ENCODE measurements around the gene RFPL4AL1.

Gene RFPL4AL1

DNA sequence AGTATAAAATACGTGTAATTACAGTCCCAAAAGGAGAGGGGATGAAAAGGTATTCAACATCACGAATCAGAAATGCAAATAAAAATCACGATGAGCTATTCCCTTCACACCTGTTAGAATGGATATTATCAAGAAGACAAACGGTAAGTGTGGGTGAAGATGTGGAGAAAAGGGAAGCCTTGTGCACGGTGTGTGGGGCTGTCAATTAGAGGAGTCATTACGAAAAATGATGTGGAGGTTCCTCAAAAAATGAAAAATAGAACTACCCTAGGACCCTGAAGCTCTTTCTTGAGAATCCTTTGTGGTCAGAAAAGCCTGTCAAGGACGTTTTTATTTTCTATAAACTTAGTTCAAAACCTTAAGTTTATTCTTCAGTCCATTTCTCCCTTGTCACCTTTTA, 43.5 kb downstream of the RFPL4AL1 start:
- no peak for DNase-seq
- in situ Hi-C loops (cut with HindIII; ENCODE audit: low pct_ligation_motif_present, low pct_unique_long_range_greater_than_20kb, low sequenced_read_pairs): no loop called here

DNA sequence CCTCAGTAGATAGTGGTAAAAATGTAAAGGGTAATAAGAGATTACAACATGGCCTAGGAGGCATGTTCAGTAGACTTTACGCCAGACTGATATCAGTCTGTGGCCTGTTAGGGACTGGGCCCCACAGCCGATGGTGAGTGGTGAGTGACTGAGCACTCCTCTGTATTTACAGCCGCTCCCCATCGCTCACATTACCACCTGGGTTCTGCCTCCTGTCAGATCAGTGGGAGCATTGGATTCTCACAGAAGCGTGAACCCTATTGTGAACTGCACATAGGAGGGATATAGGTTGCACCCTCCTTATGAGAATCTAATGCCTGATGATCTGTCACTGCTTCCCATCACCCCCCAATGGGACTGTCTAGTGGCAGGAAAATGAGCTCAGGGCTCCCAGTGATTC, 45.0 kb downstream of the RFPL4AL1 start:
- no peak for DNase-seq
- in situ Hi-C loops (cut with HindIII; ENCODE audit: low pct_ligation_motif_present, low pct_unique_long_range_greater_than_20kb, low sequenced_read_pairs): no loop called here

DNA sequence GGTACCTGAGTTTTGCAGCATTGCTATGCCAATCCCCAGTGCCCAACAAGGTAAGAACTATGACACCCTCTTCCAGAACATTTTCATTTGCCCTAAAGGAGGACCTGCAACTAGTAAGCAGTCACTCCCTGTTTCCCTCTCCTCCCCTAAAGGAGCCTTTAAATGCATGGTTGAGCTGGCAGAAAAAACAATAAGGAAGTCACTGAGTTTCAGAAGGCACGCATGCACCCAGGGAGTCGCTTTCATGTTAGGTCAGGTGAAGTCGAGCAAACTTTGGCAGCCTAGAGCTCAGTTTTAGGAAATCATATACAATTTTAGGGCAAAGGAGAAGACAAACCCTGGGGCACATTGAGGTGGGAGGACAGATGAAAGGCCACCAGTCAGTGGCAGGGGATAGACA, 51.1 kb downstream of the RFPL4AL1 start:
- in situ Hi-C loops (cut with HindIII; ENCODE audit: low pct_ligation_motif_present, low pct_unique_long_range_greater_than_20kb, low sequenced_read_pairs): no loop called here
- DNase-seq: no peak

Data from ACHN (cell line).